Measurements from ENCODE around the gene C1orf87.
"Not testable (repeated sequence)": the region's sequence is repeated elsewhere in the genome, so short reads cannot be mapped to it uniquely, and the experiment has no call there.

The C1orf87 gene

DNA sequence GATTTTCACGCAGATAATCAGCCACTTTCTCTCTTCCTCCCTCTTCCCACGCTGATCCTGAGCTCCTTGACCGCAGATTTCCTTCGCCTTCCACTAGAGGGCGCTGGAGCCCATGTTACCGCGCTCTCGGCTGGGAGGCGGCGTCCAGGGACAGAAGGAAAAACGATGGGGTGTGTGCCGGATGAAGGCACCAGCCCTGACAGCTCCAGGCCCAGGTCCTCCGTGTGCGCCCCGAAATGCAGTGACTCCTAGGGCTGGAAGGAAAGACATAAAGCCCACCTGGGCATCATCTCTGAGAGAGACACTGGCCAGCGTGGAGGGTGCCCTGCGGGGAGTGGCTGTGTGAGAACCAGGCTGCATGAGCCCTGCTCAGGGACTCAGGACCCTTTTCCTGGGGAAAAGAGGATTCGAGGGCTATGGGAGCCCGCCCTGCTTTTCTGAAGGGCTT lies 102.1 kb downstream of the C1orf87 start:
- in situ Hi-C loops (cut with MboI; ENCODE audit: low pct_unique_long_range_greater_than_20kb, low sequenced_read_pairs) = no loop called here
- DNase-seq = peak; percentile 69

DNA sequence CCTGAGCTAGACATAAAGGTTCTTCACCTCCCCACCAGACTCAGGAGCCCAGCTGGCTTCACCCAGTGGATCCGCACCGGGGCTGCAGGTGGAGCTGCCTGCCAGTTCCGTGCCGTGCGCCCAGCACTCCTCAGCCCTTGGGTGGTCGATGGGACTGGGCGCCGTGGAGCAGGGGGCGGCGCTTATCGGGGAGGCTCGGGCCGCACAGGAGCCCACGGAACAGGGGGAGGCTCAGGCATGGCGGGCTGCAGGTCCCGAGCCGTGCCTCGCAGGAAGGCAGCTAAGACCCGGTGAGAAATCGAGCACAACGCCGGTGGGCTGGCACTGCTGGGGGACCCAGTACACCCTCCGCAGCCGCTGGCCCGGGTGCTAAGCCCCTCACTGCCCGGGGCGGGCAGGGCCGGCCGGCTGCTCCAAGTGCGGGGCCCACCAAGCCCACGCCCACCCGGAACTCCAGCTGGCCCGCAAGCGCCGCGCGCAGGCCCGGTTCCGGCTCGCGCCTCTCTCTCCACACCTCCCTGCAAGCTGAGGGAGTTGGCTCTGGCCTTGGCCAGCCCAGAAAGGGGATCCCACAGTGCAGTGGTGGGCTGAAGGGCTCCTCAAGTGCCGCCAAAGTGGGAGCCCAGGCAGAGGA lies 103.9 kb downstream of the C1orf87 start:
- in situ Hi-C loops (cut with MboI; ENCODE audit: low pct_unique_long_range_greater_than_20kb, low sequenced_read_pairs) = not testable (repeated sequence)

DNA sequence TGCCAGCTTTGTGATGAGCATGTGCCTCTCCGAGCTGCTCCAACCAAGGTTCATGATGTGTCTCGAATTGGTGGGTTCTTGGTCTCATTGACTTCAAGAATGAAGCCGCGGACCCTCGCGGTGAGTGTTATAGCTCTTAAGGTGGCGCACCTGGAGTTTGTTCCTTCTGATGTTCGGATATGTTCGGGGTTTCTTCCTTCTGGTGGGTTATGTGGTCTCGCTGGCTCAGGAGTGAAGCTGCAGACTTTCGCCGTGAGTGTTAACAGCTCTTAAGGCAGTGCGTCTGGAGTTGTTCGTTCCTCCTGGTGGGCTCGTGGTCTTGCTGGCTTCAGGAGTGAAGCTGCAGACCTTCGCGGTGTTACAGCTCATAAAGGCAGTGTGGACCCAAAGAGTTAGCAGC lies 104.8 kb downstream of the C1orf87 start:
- in situ Hi-C loops (cut with MboI; ENCODE audit: low pct_unique_long_range_greater_than_20kb, low sequenced_read_pairs); DNase-seq: not testable (repeated sequence)

More for the DNA sequence above, 103.9 kb downstream of the C1orf87 start:
- not testable (repeated sequence) for DNase-seq

DNA sequence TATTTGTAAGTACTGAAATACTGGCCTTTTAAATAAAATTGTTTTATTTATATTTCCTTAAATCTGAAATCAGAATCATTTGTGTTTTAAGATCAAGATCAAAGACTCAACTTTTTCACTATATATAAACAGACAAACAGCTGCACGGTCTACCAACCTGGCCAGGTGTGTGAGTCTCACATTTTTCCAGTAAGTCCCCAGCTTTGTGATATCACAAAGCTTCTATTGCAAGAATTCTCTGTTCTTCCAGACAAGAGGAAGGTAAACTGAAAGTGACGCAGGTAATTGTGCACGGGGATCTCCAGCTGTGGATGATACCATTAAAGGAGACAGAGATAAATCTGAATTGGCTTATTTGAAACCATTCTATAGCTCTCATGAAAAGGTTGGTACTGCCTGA lies 105.8 kb downstream of the C1orf87 start:
- in situ Hi-C loops (cut with MboI; ENCODE audit: low pct_unique_long_range_greater_than_20kb, low sequenced_read_pairs) = no loop called here
- no peak for DNase-seq

DNA sequence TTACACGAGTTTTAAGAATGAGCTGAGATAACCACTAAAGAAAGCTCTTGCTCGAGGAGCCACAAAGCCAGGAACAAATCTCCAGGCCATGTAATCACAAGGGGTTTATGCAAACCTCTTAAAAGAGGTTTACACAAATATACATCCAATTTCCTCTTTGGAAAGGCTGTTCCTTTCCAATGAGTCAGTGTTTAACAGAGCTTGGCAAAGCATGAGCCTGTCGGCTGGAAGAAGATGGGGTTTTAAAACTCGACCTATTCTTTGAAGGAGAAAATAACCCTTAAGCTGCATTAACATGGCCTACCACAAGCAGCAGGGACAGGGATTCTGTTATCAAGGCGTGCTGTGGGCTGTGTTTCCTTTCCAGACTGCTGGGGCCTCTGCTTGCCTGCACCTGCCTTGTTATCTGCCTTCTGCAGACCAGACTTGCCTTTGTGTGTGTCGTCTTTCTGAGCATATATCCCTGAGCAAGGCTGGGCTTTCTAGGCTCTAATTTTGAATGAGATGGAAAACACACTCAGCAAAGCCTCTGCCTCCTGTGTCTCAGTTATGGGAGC lies 106.4 kb downstream of the C1orf87 start:
- no peak for DNase-seq
- in situ Hi-C loops (cut with MboI; ENCODE audit: low pct_unique_long_range_greater_than_20kb, low sequenced_read_pairs) = no loop called here

DNA sequence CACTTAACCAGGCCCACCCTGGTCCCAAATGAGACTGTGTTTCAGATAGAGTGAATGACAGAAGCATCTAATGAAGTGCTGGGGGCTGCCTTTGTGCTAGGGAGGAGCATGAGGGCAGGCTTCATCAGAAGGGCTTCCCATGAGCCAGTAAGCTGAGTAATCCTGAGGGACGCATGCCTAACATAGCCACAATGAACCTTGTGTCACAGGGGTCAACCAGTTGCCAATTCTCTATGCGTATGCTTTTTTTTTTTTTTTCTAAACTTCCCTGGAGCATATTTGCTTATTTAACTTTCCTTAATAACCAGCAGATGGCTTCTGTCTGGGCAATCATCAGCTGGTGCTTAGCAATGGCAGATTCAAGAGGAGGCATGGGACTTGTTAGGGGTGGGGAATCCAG lies 121.5 kb downstream of the C1orf87 start:
- no peak for DNase-seq
- in situ Hi-C loops (cut with MboI; ENCODE audit: low pct_unique_long_range_greater_than_20kb, low sequenced_read_pairs) = no loop called here

DNA sequence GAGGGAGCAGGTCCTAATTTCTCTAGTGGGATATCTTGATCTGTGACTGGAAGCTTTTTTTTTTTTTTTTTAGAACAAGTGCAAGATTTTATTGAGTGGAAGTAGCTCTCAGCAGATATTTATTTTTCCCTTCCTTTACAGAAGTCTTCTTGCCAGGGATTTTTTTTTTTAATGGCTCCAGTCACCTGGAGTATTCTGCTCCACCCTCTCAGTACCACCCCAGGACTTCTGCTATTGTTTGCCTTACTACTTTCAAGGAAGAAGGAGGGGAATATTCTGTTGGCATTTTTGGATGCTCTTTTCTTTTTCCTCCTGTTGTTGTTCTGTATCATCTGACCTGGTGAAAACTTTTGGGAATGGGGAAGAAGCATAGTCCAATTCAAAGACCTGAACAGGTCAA lies 123.9 kb downstream of the C1orf87 start:
- no peak for DNase-seq
- in situ Hi-C loops (cut with MboI; ENCODE audit: low pct_unique_long_range_greater_than_20kb, low sequenced_read_pairs) = no loop called here

DNA sequence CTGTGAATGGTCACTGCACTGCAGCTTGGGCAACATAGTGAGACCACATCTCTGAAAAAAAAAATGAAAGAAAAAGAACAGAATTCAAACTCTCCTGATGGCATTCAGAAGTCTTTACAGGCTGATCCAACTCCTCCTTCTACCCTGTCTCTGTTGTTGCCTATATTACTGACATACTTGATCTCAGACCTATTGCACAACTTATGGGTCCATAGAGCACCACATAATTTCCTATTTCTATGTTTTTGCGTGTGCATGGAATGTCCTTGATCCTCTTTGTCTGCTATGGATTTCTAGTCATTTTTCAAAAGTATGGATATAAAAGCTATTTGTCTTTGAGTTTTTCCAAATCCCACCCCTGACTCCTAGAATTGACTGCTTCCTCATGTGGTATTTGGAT lies 124.6 kb downstream of the C1orf87 start:
- in situ Hi-C loops (cut with MboI; ENCODE audit: low pct_unique_long_range_greater_than_20kb, low sequenced_read_pairs) = no loop called here
- DNase-seq = no peak

DNA sequence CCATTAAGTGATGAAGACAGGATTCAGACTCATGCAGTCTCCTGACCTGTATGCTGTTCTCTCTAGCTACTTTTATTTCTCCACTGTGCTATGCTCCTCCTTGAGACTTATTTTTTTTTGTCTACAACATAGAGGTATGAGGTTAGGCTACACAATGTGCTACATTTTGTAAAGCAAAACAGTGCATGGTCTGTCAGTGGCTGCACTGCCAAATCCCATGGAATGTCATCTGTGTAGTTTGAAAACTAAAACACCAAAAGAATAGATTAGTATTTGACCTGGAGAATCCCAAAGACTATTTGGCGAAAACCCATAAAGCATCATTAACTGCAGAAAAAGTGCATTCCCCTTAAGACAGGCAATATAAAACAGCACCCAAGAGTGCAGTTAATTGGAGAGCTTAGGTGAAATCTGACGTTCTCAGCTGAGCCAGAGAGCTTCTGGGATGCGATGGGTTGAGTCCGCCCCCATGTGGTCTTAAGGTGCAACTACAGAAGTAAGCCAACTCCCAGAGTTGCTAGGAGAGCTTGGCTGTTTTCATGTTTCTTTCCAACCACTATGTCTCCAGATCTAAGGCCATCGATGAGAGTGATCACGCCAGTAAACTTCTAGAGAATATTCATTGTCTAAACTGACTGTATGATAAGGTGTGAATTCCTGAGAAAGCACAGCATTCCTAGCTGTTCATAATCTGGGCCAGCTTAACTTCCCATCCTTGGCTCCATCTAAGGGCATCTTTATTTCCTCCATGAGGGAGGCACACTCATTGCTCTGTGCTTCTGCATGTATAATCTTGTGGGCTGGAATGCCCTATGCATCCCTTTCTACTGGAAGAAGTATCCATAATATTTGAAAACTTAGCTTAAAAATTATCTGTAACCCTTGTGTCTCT lies 126.3 kb downstream of the C1orf87 start:
- DNase-seq = peak; percentile 54
- in situ Hi-C loops (cut with MboI; ENCODE audit: low pct_unique_long_range_greater_than_20kb, low sequenced_read_pairs) = no loop called here

DNA sequence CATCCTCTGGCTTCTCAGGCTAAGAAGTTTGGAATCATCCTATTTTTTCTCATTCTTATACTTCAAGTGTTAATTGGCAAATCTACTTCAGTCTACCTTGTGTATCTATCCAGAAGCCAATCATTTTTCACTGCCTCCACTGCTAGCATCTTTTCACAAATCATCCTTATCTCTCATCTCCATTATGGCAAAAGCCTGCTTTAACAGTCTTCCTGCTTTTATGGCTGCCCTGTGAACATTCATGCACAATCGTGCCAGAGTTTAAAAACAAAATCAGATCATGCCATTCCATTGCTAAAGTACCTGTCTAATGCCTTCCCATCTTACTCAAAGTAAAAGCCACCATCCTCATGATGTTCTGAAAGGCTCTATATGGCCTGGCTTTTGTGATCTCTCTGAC lies 127.8 kb downstream of the C1orf87 start:
- in situ Hi-C loops (cut with MboI; ENCODE audit: low pct_unique_long_range_greater_than_20kb, low sequenced_read_pairs) = no loop called here
- no peak for DNase-seq

Data from KBM-7 (cell line).